Measurements from ENCODE around the gene CPAMD8.

DNA sequence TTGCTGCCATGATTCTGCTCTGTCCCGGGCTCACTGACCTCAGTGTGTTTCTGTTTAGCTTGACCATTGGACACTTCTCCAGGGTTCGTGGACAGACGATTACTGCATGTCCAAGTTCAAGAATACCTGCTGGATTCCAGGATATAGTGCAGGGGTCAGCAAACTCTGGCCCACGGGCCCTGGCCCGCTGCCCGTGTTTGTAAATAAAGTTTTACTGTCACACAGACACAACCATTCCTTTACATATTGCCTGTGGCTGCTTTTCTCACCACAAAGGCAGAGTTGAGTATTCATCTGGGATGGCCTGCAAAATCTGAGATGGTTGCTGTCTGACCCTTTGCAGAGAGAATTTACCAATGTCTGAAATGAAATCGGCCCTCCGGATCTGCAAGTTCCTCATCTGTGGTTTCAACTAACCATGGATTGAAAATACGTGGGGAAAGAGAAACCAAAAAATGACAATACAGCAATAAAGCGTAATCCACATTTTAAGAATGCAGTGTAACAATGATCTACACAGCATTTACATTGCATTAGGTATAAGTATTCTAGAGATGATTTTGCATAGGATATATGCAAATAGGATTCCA, 163.7 kb downstream of the CPAMD8 start:
- TF ChIP-seq POLR2AphosphoS5 (IDR thresholded peaks at IDR 0.05): no peak
- TF ChIP-seq, protein P1, sequence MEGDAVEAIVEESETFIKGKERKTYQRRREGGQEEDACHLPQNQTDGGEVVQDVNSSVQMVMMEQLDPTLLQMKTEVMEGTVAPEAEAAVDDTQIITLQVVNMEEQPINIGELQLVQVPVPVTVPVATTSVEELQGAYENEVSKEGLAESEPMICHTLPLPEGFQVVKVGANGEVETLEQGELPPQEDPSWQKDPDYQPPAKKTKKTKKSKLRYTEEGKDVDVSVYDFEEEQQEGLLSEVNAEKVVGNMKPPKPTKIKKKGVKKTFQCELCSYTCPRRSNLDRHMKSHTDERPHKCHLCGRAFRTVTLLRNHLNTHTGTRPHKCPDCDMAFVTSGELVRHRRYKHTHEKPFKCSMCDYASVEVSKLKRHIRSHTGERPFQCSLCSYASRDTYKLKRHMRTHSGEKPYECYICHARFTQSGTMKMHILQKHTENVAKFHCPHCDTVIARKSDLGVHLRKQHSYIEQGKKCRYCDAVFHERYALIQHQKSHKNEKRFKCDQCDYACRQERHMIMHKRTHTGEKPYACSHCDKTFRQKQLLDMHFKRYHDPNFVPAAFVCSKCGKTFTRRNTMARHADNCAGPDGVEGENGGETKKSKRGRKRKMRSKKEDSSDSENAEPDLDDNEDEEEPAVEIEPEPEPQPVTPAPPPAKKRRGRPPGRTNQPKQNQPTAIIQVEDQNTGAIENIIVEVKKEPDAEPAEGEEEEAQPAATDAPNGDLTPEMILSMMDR (IDR thresholded peaks at IDR 0.05): no peak
